Measurements from ENCODE around the gene DPY19L3.
A peak's percentile ranks its signal among the peaks of the same experiment; 100 is the strongest.

The DPY19L3 gene

GRCh38 chr19:32405431-32406160 lies at the start of gene DPY19L3:
Gene DPY19L3 (plus strand): TSS chr19:32405770. CDS start chr19:32408254, 2,484 bp downstream.
- peak within 1 kb of the TSS; percentile 68 for H3K4me3 ChIP-seq (ENCODE audit: low read depth, low read length)
- no peak for TF ChIP-seq CTCF (IDR thresholded peaks at IDR 0.05; ENCODE audit: borderline replicate concordance, insufficient read depth, low read depth, low read length)

- H3K4me3 ChIP-seq (ENCODE audit: low read depth, low read length), result no peak overlapping the region
- TF ChIP-seq CTCF (IDR thresholded peaks at IDR 0.05; ENCODE audit: borderline replicate concordance, insufficient read depth, low read depth, low read length), result no peak
Observed at GRCh38 chr19:32357720-32358119, 47.9 kb upstream of the DPY19L3 start.

GRCh38 chr19:32358321-32358720 lies 47.2 kb upstream of the DPY19L3 start:
- H3K4me3 ChIP-seq (ENCODE audit: low read depth, low read length), result no peak overlapping the region
- no peak for TF ChIP-seq CTCF (IDR thresholded peaks at IDR 0.05; ENCODE audit: borderline replicate concordance, insufficient read depth, low read depth, low read length)

GRCh38 chr19:32359581-32359980 lies 46.0 kb upstream of the DPY19L3 start:
- H3K4me3 ChIP-seq (ENCODE audit: low read depth, low read length), result no peak overlapping the region
- no peak for TF ChIP-seq CTCF (IDR thresholded peaks at IDR 0.05; ENCODE audit: borderline replicate concordance, insufficient read depth, low read depth, low read length)

GRCh38 chr19:32361574-32362317 lies 43.8 kb upstream of the DPY19L3 start:
- H3K4me3 ChIP-seq (ENCODE audit: low read depth, low read length), result no peak overlapping the region
- no peak for TF ChIP-seq CTCF (IDR thresholded peaks at IDR 0.05; ENCODE audit: borderline replicate concordance, insufficient read depth, low read depth, low read length)

GRCh38 chr19:32362318-32362691 lies 43.3 kb upstream of the DPY19L3 start:
- TF ChIP-seq CTCF (IDR thresholded peaks at IDR 0.05; ENCODE audit: borderline replicate concordance, insufficient read depth, low read depth, low read length), result no peak
- H3K4me3 ChIP-seq (ENCODE audit: low read depth, low read length), result no peak overlapping the region

- TF ChIP-seq CTCF (IDR thresholded peaks at IDR 0.05; ENCODE audit: borderline replicate concordance, insufficient read depth, low read depth, low read length), result no peak
Observed at GRCh38 chr19:32363175-32363574, 42.4 kb upstream of the DPY19L3 start.

More at GRCh38 chr19:32363175-32363574, 42.4 kb upstream of the DPY19L3 start:
- H3K4me3 ChIP-seq (ENCODE audit: low read depth, low read length), result no peak overlapping the region
